Mesenchymal stem cell (in vitro differentiated cells and primary cell): Measurements from ENCODE around the gene TLR8. TPM values are rescaled to one million over a fixed set of nuclear protein-coding genes. Genes with fewer than 3 reads are reported as not detected.

Experiments used
- DNase-seq: peaks from one replicate; pipeline ENCODE4 v3.0.0-alpha.2; 2013
- H2AFZ ChIP-seq: one replicate; pipeline ENCODE4 v1.6.1; 2013; ENCODE audit warnings: low read depth, mild to moderate bottlenecking, control low read depth, inconsistent platforms, low read length, moderate library complexity
- H2AK5ac ChIP-seq: 2 replicates; pipeline ENCODE4 v1.6.1; 2013; ENCODE audit warnings: low read length, moderate library complexity, mild to moderate bottlenecking, inconsistent platforms; ENCODE audit not compliant: severe bottlenecking
- H2BK120ac ChIP-seq: one replicate; pipeline ENCODE4 v1.6.1; 2013; ENCODE audit warnings: low read depth, mild to moderate bottlenecking, inconsistent platforms, low read length, moderate library complexity
- H2BK12ac ChIP-seq, 2 experiments: one replicate each; pipeline ENCODE4 v1.6.1; 2013; ENCODE audit warnings: inconsistent platforms in 2 of 2, low read length in 2 of 2, mild to moderate bottlenecking in 2 of 2, moderate library complexity in 2 of 2, control low read depth in 1 of 2
- H2BK15ac ChIP-seq: one replicate; pipeline ENCODE4 v1.6.1; 2013; ENCODE audit warnings: mild to moderate bottlenecking, low read depth, inconsistent platforms; ENCODE audit not compliant: poor library complexity, severe bottlenecking
- H2BK5ac ChIP-seq: 2 replicates; pipeline ENCODE4 v1.6.1; 2013; ENCODE audit warnings: low read depth, mild to moderate bottlenecking, low read length, control low read depth, inconsistent platforms; ENCODE audit not compliant: poor library complexity, severe bottlenecking
- H3K14ac ChIP-seq, 2 experiments: one replicate each; pipeline ENCODE4 v1.6.1; 2013; ENCODE audit warnings: inconsistent platforms in 2 of 2, low read length in 2 of 2, control low read depth in 1 of 2, mild to moderate bottlenecking in 1 of 2, moderate library complexity in 1 of 2
- H3K18ac ChIP-seq, 2 experiments: one replicate each; pipeline ENCODE4 v1.6.1; 2013; ENCODE audit warnings: inconsistent platforms in 2 of 2, low read length in 2 of 2, control low read depth in 1 of 2, low read depth in 1 of 2, mild to moderate bottlenecking in 1 of 2
- H3K23ac ChIP-seq, 2 experiments: one replicate each; pipeline ENCODE4 v1.6.1; 2013; ENCODE audit warnings: inconsistent platforms in 2 of 2, low read length in 2 of 2, mild to moderate bottlenecking in 2 of 2, moderate library complexity in 2 of 2, control low read depth in 1 of 2
- H3K27ac ChIP-seq: 2 replicates; pipeline ENCODE4 v1.5.1; 2013; ENCODE audit warnings: mild to moderate bottlenecking, moderate library complexity, low read length, control low read depth, inconsistent platforms; ENCODE audit not compliant: poor library complexity, severe bottlenecking
- H3K27me3 ChIP-seq, 2 experiments: 2 replicates each; pipeline versions ENCODE4 v1.6.1 to v1.7.0; 2013; ENCODE audit warnings: low read length in 2 of 2, mild to moderate bottlenecking in 2 of 2, moderate library complexity in 2 of 2, control low read depth in 1 of 2, inconsistent platforms in 1 of 2; ENCODE audit not compliant: control insufficient read depth in 1 of 2, insufficient read depth in 1 of 2
- H3K36me3 ChIP-seq, 2 experiments: 2 replicates each; pipeline versions ENCODE4 v1.6.1 to v1.7.0; 2013; ENCODE audit warnings: low read length in 2 of 2, control low read depth in 1 of 2, inconsistent platforms in 1 of 2, low read depth in 1 of 2, mild to moderate bottlenecking in 1 of 2; ENCODE audit not compliant: insufficient read depth in 2 of 2, control insufficient read depth in 1 of 2
- H3K4ac ChIP-seq, 2 experiments: one replicate each; pipeline ENCODE4 v1.6.1; 2013; ENCODE audit warnings: inconsistent platforms in 2 of 2, low read length in 2 of 2, mild to moderate bottlenecking in 2 of 2, moderate library complexity in 2 of 2, control low read depth in 1 of 2, low read depth in 1 of 2
- H3K4me1 ChIP-seq: 2 replicates; pipeline ENCODE4 v1.6.1; 2013; ENCODE audit warnings: low read depth, low read length, control low read depth; ENCODE audit not compliant: control insufficient read depth, insufficient read depth
- H3K4me2 ChIP-seq: 2 replicates; pipeline ENCODE4 v1.6.1; 2013; ENCODE audit warnings: low read length, mild to moderate bottlenecking, inconsistent platforms; ENCODE audit not compliant: poor library complexity, severe bottlenecking
- H3K4me3 ChIP-seq, 2 experiments: 2 replicates each; pipeline versions ENCODE4 v1.5.1 to v1.7.0; 2013; ENCODE audit warnings: low read length in 2 of 2, mild to moderate bottlenecking in 2 of 2, control low read depth in 1 of 2, low read depth in 1 of 2; ENCODE audit not compliant: insufficient read depth in 1 of 2
- H3K79me1 ChIP-seq: replicated peaks from 2 replicates; pipeline ENCODE4 v1.6.1; 2013; ENCODE audit warnings: mild to moderate bottlenecking, control low read depth, low read length, inconsistent platforms; ENCODE audit not compliant: poor library complexity, severe bottlenecking
- H3K9ac ChIP-seq: 2 replicates; pipeline ENCODE4 v1.7.0; 2013; ENCODE audit warnings: mild to moderate bottlenecking, low read length, moderate library complexity
- H3K9me3 ChIP-seq: 2 replicates; pipeline ENCODE4 v1.7.0; 2013; ENCODE audit warnings: mild to moderate bottlenecking, low read length; ENCODE audit not compliant: control insufficient read depth
- H4K8ac ChIP-seq: one replicate; pipeline ENCODE4 v1.6.1; 2013; ENCODE audit warnings: inconsistent platforms, mild to moderate bottlenecking, low read length, moderate library complexity
- H4K91ac ChIP-seq: one replicate; pipeline ENCODE4 v1.6.1; 2013; ENCODE audit warnings: mild to moderate bottlenecking, low read length, inconsistent platforms
- WGBS: methylation state at CpG from one replicate; pipeline ENCODE4 v1.1.7; 2013; ENCODE audit warnings: mixed read lengths; 5-methylcytosine and 5-hydroxymethylcytosine counted together
- polyA plus RNA-seq, 2 experiments: library from polyadenylated mRNA; stranded (reverse); fragments of 200-250 nt; gene quantifications; one replicate each; pipeline ENCODE4 v1.2.3, GENCODE V29; 2013

The TLR8 gene
- polyA plus RNA-seq (2013, experiment 1 of 2) = not detected
- not detected for polyA plus RNA-seq (2013, experiment 2 of 2)

GRCh38 chrX:12906046-12906761, at the start of gene TLR8:
TLR8 (plus strand) TSS chrX:12906620; CDS start chrX:12906707, 87 bp downstream.
- H3K4me3 ChIP-seq = no peak within 1 kb of the TSS
- H2BK12ac ChIP-seq = no peak within 1 kb of the TSS
- no peak within 1 kb of the TSS for H3K23ac ChIP-seq
- no peak within 1 kb of the TSS for H2BK15ac ChIP-seq
- H3K4ac ChIP-seq = no peak within 1 kb of the TSS
- no peak within 1 kb of the TSS for H3K4me2 ChIP-seq
- no peak within 1 kb of the TSS for H4K91ac ChIP-seq
- no peaks in the 10 kb centered on the region for H3K9me3 ChIP-seq
- H3K27me3 ChIP-seq = peaks cover 0 to 31% of the 10 kb centered on the region in 2 experiments
- 90% methylated on average over 8 of the region's 15 CpGs for whole genome bisulfite sequencing
- DNase-seq = no peak
- no peaks in the 10 kb centered on the region for H3K4me1 ChIP-seq
- no peaks in the 10 kb centered on the region for H3K79me1 ChIP-seq
- H3K18ac ChIP-seq = no peak within 1 kb of the TSS
- H2BK5ac ChIP-seq = no peak within 1 kb of the TSS
- H3K9ac ChIP-seq = no peak within 1 kb of the TSS
- no peak within 1 kb of the TSS for H4K8ac ChIP-seq
- no peaks in the 10 kb centered on the region for H3K36me3 ChIP-seq
- no peak within 1 kb of the TSS for H2AK5ac ChIP-seq
- no peak within 1 kb of the TSS for H2BK120ac ChIP-seq
- H3K27ac ChIP-seq = no peak within 1 kb of the TSS
- no peak within 1 kb of the TSS for H2AFZ ChIP-seq
- no peak within 1 kb of the TSS for H3K14ac ChIP-seq

- H4K91ac ChIP-seq = no peak overlapping the region
- H3K9ac ChIP-seq = no peak overlapping the region
- no peaks in the 10 kb centered on the region for H3K79me1 ChIP-seq
- H3K4me3 ChIP-seq = no peak overlapping the region
- no peaks in the 10 kb centered on the region for H3K36me3 ChIP-seq
- 70% methylated on average over 3 of the region's 7 CpGs for WGBS
- H3K4me1 ChIP-seq = no peaks in the 10 kb centered on the region
- no peak overlapping the region for H3K4ac ChIP-seq
- no peak overlapping the region for H2BK120ac ChIP-seq
- H2AFZ ChIP-seq = no peak overlapping the region
- DNase-seq = no peak
- no peak overlapping the region for H3K23ac ChIP-seq
- no peak overlapping the region for H2BK5ac ChIP-seq
- H2BK15ac ChIP-seq = no peak overlapping the region
- no peak overlapping the region for H3K4me2 ChIP-seq
- peaks cover 4% of the 10 kb centered on the region for H3K9me3 ChIP-seq
- H3K27me3 ChIP-seq = no peaks in the 10 kb centered on the region
- no peak overlapping the region for H2AK5ac ChIP-seq
- no peak overlapping the region for H3K14ac ChIP-seq
- H2BK12ac ChIP-seq = no peak overlapping the region
- no peak overlapping the region for H3K18ac ChIP-seq
- H4K8ac ChIP-seq = no peak overlapping the region
- no peak overlapping the region for H3K27ac ChIP-seq
Observed at GRCh38 chrX:12865359-12865758, 41.1 kb upstream of the TLR8 start.

GRCh38 chrX:12866451-12867377, 39.7 kb upstream of the TLR8 start, which contains the start of gene TLR7:
TLR7 (plus strand) TSS chrX:12867072; CDS start chrX:12867579, 507 bp downstream.
- no peaks in the 10 kb centered on the region for H3K27me3 ChIP-seq
- H2BK120ac ChIP-seq = no peak within 1 kb of the TSS
- H2BK12ac ChIP-seq = no peak within 1 kb of the TSS
- H3K4me3 ChIP-seq = no peak within 1 kb of the TSS
- no peak within 1 kb of the TSS for H2BK15ac ChIP-seq
- no peak within 1 kb of the TSS for H3K23ac ChIP-seq
- H3K9me3 ChIP-seq = peaks cover 4% of the 10 kb centered on the region
- WGBS = 67% methylated on average over 4 of the region's 7 CpGs
- no peak within 1 kb of the TSS for H2AFZ ChIP-seq
- DNase-seq = no peak
- no peak within 1 kb of the TSS for H3K18ac ChIP-seq
- H2BK5ac ChIP-seq = no peak within 1 kb of the TSS
- H3K4me2 ChIP-seq = no peak within 1 kb of the TSS
- H4K8ac ChIP-seq = no peak within 1 kb of the TSS
- no peak within 1 kb of the TSS for H2AK5ac ChIP-seq
- no peaks in the 10 kb centered on the region for H3K36me3 ChIP-seq
- no peak within 1 kb of the TSS for H3K9ac ChIP-seq
- H3K14ac ChIP-seq = no peak within 1 kb of the TSS
- H3K4ac ChIP-seq = no peak within 1 kb of the TSS
- no peaks in the 10 kb centered on the region for H3K79me1 ChIP-seq
- no peak within 1 kb of the TSS for H3K27ac ChIP-seq
- no peak within 1 kb of the TSS for H4K91ac ChIP-seq
- H3K4me1 ChIP-seq = no peaks in the 10 kb centered on the region

- H3K79me1 ChIP-seq = no peaks in the 10 kb centered on the region
- WGBS = 90% methylated on average over 3 of the region's 4 CpGs
- H2AFZ ChIP-seq = no peak overlapping the region
- H2BK15ac ChIP-seq = no peak overlapping the region
- no peak overlapping the region for H2AK5ac ChIP-seq
- H3K14ac ChIP-seq = no peak overlapping the region
- no peaks in the 10 kb centered on the region for H3K4me1 ChIP-seq
- H3K9ac ChIP-seq = no peak overlapping the region
- H3K4me2 ChIP-seq = no peak overlapping the region
- no peak overlapping the region for H2BK12ac ChIP-seq
- H3K4me3 ChIP-seq = no peak overlapping the region
- DNase-seq = no peak
- H3K18ac ChIP-seq = no peak overlapping the region
- peaks cover 4% of the 10 kb centered on the region for H3K9me3 ChIP-seq
- H3K27ac ChIP-seq = no peak overlapping the region
- no peak overlapping the region for H4K91ac ChIP-seq
- no peaks in the 10 kb centered on the region for H3K36me3 ChIP-seq
- H4K8ac ChIP-seq = no peak overlapping the region
- H3K23ac ChIP-seq = no peak overlapping the region
- H2BK5ac ChIP-seq = no peak overlapping the region
- peaks cover 0 to 4% of the 10 kb centered on the region in 2 experiments for H3K27me3 ChIP-seq
- no peak overlapping the region for H2BK120ac ChIP-seq
- H3K4ac ChIP-seq = no peak overlapping the region
Observed at GRCh38 chrX:12867685-12868084, 38.7 kb upstream of the TLR8 start.
